IPS-20b (cell line): ENCODE results near the gene CD2AP.

Source experiments
- H3K27ac ChIP-seq: one replicate; pipeline ENCODE4 v1.5.1; 2013; ENCODE audit warnings: low read length
- H3K27me3 ChIP-seq: 2 replicates; pipeline ENCODE4 v1.6.1; 2013; ENCODE audit warnings: mild to moderate bottlenecking, low read length, inconsistent platforms; ENCODE audit not compliant: insufficient read depth
- H3K36me3 ChIP-seq: 2 replicates; pipeline ENCODE4 v1.6.1; 2013; ENCODE audit warnings: low read depth, mild to moderate bottlenecking, inconsistent platforms, low read length, moderate library complexity; ENCODE audit not compliant: insufficient read depth
- H3K4me1 ChIP-seq: 2 replicates; pipeline ENCODE4 v1.6.1; 2013; ENCODE audit warnings: mild to moderate bottlenecking, control low read depth, inconsistent platforms, low read length, moderate library complexity; ENCODE audit not compliant: insufficient read depth
- H3K4me3 ChIP-seq: 2 replicates; pipeline ENCODE4 v1.5.1; 2013; ENCODE audit warnings: mild to moderate bottlenecking, low read length, inconsistent platforms
- H3K9ac ChIP-seq: 2 replicates; pipeline ENCODE4 v1.6.1; 2013; ENCODE audit warnings: low read depth, mild to moderate bottlenecking, inconsistent platforms, low read length, moderate library complexity
- H3K9me3 ChIP-seq: 2 replicates; pipeline ENCODE4 v1.6.1; 2013; ENCODE audit warnings: mild to moderate bottlenecking, low read depth, low read length, inconsistent platforms; ENCODE audit not compliant: insufficient read depth

The CD2AP gene

GRCh38 chr6:47446669-47447330, 30.8 kb upstream of the CD2AP start:
- peaks cover 3% of the 10 kb centered on the region; the same call in 1 of the 2 replicates for H3K4me1 ChIP-seq
- H3K27me3 ChIP-seq = no peaks in the 10 kb centered on the region
- H3K9me3 ChIP-seq = no peaks in the 10 kb centered on the region
- no peaks in the 10 kb centered on the region for H3K36me3 ChIP-seq
- H3K27ac ChIP-seq = no peak overlapping the region
- no peak overlapping the region for H3K4me3 ChIP-seq
- no peak overlapping the region for H3K9ac ChIP-seq

GRCh38 chr6:47447722-47448121, 29.9 kb upstream of the CD2AP start:
- Histone ChIP-seq H3K9me3 (no peaks in the 10 kb centered on the region), H3K9ac (no peak overlapping the region), H3K27me3 (no peaks in the 10 kb centered on the region), H3K36me3 (no peaks in the 10 kb centered on the region), H3K4me1 (peaks cover 3% of the 10 kb centered on the region; the same call in 1 of the 2 replicates), H3K4me3 (no peak overlapping the region), H3K27ac (no peak overlapping the region)

GRCh38 chr6:47451162-47451561, 26.4 kb upstream of the CD2AP start:
- Histone ChIP-seq H3K27me3 (no peaks in the 10 kb centered on the region), H3K9me3 (no peaks in the 10 kb centered on the region), H3K36me3 (no peaks in the 10 kb centered on the region), H3K4me3 (no peak overlapping the region), H3K9ac (no peak overlapping the region), H3K27ac (no peak overlapping the region), H3K4me1 (peaks cover 3% of the 10 kb centered on the region; the same call in 1 of the 2 replicates)

- H3K27me3 ChIP-seq = no peaks in the 10 kb centered on the region
- no peaks in the 10 kb centered on the region for H3K36me3 ChIP-seq
- H3K4me1 ChIP-seq = no peaks in the 10 kb centered on the region
- H3K27ac ChIP-seq = no peak overlapping the region
- H3K4me3 ChIP-seq = no peak overlapping the region
- H3K9ac ChIP-seq = no peak overlapping the region
- H3K9me3 ChIP-seq = no peaks in the 10 kb centered on the region
Observed at GRCh38 chr6:47452899-47453298, 24.7 kb upstream of the CD2AP start.

- Histone ChIP-seq H3K36me3 (no peaks in the 10 kb centered on the region), H3K4me1 (no peaks in the 10 kb centered on the region), H3K4me3 (no peak overlapping the region), H3K27ac (no peak overlapping the region), H3K9me3 (no peaks in the 10 kb centered on the region), H3K27me3 (no peaks in the 10 kb centered on the region), H3K9ac (no peak overlapping the region)
Observed at GRCh38 chr6:47453372-47453936, 24.1 kb upstream of the CD2AP start.

- no peaks in the 10 kb centered on the region for H3K36me3 ChIP-seq
- no peak overlapping the region for H3K9ac ChIP-seq
- H3K4me1 ChIP-seq = no peaks in the 10 kb centered on the region
- no peak overlapping the region for H3K27ac ChIP-seq
- no peaks in the 10 kb centered on the region for H3K9me3 ChIP-seq
- no peak overlapping the region for H3K4me3 ChIP-seq
- no peaks in the 10 kb centered on the region for H3K27me3 ChIP-seq
Observed at GRCh38 chr6:47454713-47455396, 22.7 kb upstream of the CD2AP start.

- Histone ChIP-seq H3K4me3 (no peak overlapping the region), H3K4me1 (no peaks in the 10 kb centered on the region), H3K36me3 (no peaks in the 10 kb centered on the region), H3K9ac (no peak overlapping the region), H3K27ac (no peak overlapping the region), H3K9me3 (no peaks in the 10 kb centered on the region), H3K27me3 (no peaks in the 10 kb centered on the region)
Observed at GRCh38 chr6:47455533-47456209, 21.9 kb upstream of the CD2AP start.

GRCh38 chr6:47456536-47456975, 21.0 kb upstream of the CD2AP start:
- H3K4me3 ChIP-seq = no peak overlapping the region
- no peak overlapping the region for H3K9ac ChIP-seq
- H3K9me3 ChIP-seq = no peaks in the 10 kb centered on the region
- H3K27me3 ChIP-seq = no peaks in the 10 kb centered on the region
- no peaks in the 10 kb centered on the region for H3K36me3 ChIP-seq
- no peak overlapping the region for H3K27ac ChIP-seq
- H3K4me1 ChIP-seq = no peaks in the 10 kb centered on the region

GRCh38 chr6:47457370-47457769, 20.2 kb upstream of the CD2AP start:
- no peak overlapping the region for H3K27ac ChIP-seq
- H3K36me3 ChIP-seq = no peaks in the 10 kb centered on the region
- no peak overlapping the region for H3K4me3 ChIP-seq
- H3K9ac ChIP-seq = no peak overlapping the region
- H3K9me3 ChIP-seq = no peaks in the 10 kb centered on the region
- no peaks in the 10 kb centered on the region for H3K4me1 ChIP-seq
- no peaks in the 10 kb centered on the region for H3K27me3 ChIP-seq

GRCh38 chr6:47464052-47464451, 13.5 kb upstream of the CD2AP start:
- no peaks in the 10 kb centered on the region for H3K36me3 ChIP-seq
- no peak overlapping the region for H3K27ac ChIP-seq
- H3K4me3 ChIP-seq = no peak overlapping the region
- no peaks in the 10 kb centered on the region for H3K27me3 ChIP-seq
- H3K9ac ChIP-seq = no peak overlapping the region
- no peaks in the 10 kb centered on the region for H3K9me3 ChIP-seq
- no peaks in the 10 kb centered on the region for H3K4me1 ChIP-seq

- Histone ChIP-seq H3K36me3 (no peaks in the 10 kb centered on the region), H3K4me3 (no peak overlapping the region), H3K4me1 (no peaks in the 10 kb centered on the region)
Observed at GRCh38 chr6:47465117-47465516, 12.5 kb upstream of the CD2AP start.

More at GRCh38 chr6:47465117-47465516, 12.5 kb upstream of the CD2AP start:
- Histone ChIP-seq H3K27me3 (no peaks in the 10 kb centered on the region), H3K9ac (no peak overlapping the region), H3K27ac (no peak overlapping the region), H3K9me3 (no peaks in the 10 kb centered on the region)
